Stimulated activated naive CD8-positive, alpha-beta T cell treated with anti-CD3 and anti-CD28 coated beads, Interleukin-15, amount 100 ng/mL, for 72 hours (primary cell): ENCODE data around the gene RPN2.

ENCODE experiments used
- ATAC-seq: fragments of 150-1000 bp; cut with Tn5 transposase; 2 replicates; pipeline ENCODE4 v1.10.0; 2021; ENCODE audit warnings: mild to moderate bottlenecking, moderate library complexity
- DNase-seq, 2 donors: peaks; one replicate each; pipeline ENCODE4 v3.0.0; 2021 to 2022
- H3K27ac Mint-ChIP-seq, 2 donors: one replicate each; pipeline ENCODE4 v1.8.0; 2022; ENCODE audit warnings: mild to moderate bottlenecking in 2 of 2, mixed read lengths in 2 of 2, moderate library complexity in 2 of 2
- H3K27me3 Mint-ChIP-seq: one replicate; pipeline ENCODE4 v1.8.0; 2022; ENCODE audit warnings: mixed read lengths
- H3K4me1 Mint-ChIP-seq: one replicate; pipeline ENCODE4 v1.8.0; 2022; ENCODE audit warnings: mild to moderate bottlenecking, mixed read lengths
- H3K4me3 Mint-ChIP-seq, 2 donors: one replicate each; pipeline ENCODE4 v1.8.0; 2022; ENCODE audit warnings: mild to moderate bottlenecking in 2 of 2, mixed read lengths in 2 of 2, moderate library complexity in 1 of 2
- H3K9me3 Mint-ChIP-seq, 2 donors: one replicate each; pipeline ENCODE4 v1.8.0; 2022; ENCODE audit warnings: mixed read lengths in 2 of 2

The RPN2 gene

GRCh38 chr20:37163832-37164554 lies 15.1 kb upstream of the RPN2 start:
- Mint-ChIP-seq H3K27me3 (no peaks in the 10 kb centered on the region), H3K4me1 (no peaks in the 10 kb centered on the region), H3K4me3 (no peak overlapping the region), H3K9me3 (no peaks in the 10 kb centered on the region), H3K27ac (no peak overlapping the region)
- DNase-seq (no peak), ATAC-seq (no peak)

GRCh38 chr20:37165031-37165430 lies 14.1 kb upstream of the RPN2 start:
- H3K27ac Mint-ChIP-seq: no peak overlapping the region
- H3K4me1 Mint-ChIP-seq: no peaks in the 10 kb centered on the region
- no peak overlapping the region for H3K4me3 Mint-ChIP-seq
- DNase-seq (no peak), ATAC-seq (no peak)
- H3K27me3 Mint-ChIP-seq: no peaks in the 10 kb centered on the region
- no peaks in the 10 kb centered on the region for H3K9me3 Mint-ChIP-seq

DNA sequence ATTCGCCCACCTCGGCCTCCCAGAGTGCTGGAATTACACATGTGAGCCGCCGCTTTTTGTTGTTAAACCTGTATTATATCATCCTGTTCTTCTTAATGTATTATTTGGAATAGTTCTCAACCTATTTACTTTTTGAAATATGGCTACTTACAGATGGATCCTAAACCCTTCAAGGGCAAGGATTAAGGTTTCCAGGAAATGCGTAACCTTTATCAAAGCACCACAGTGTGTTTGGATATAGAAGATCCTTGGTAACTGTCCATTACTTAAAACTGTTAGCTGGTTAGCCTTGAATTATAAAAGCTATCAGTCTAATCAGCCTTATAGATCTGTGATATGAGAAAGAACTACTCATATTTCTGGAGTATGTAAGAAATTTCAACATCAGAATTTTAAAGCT lies 12.3 kb upstream of the RPN2 start:
- H3K27me3 Mint-ChIP-seq: no peaks in the 10 kb centered on the region
- H3K4me3 Mint-ChIP-seq: no peak overlapping the region
- no peak overlapping the region for H3K27ac Mint-ChIP-seq
- H3K9me3 Mint-ChIP-seq: no peaks in the 10 kb centered on the region
- ATAC-seq (no peak), DNase-seq (no peak)
- H3K4me1 Mint-ChIP-seq: no peaks in the 10 kb centered on the region

GRCh38 chr20:37172836-37173235 lies 6.3 kb upstream of the RPN2 start:
- DNase-seq: no peak
- H3K4me3 Mint-ChIP-seq: no peak overlapping the region
- ATAC-seq: no peak
- no peaks in the 10 kb centered on the region for H3K9me3 Mint-ChIP-seq
- H3K4me1 Mint-ChIP-seq: no peaks in the 10 kb centered on the region
- no peaks in the 10 kb centered on the region for H3K27me3 Mint-ChIP-seq
- no peak overlapping the region for H3K27ac Mint-ChIP-seq

- no peak for DNase-seq
- H3K27ac Mint-ChIP-seq: peak overlapping the region; percentile 97 to 100
- no peak for ATAC-seq
Measured at GRCh38 chr20:37179683-37180524, 774 bp downstream of the RPN2 start.

GRCh38 chr20:37185686-37186085 lies 6.6 kb downstream of the RPN2 start:
- Mint-ChIP-seq H3K27ac (peak overlapping the region in 1 of 2 donors; percentile 64), H3K4me1 (peaks cover 81% of the 10 kb centered on the region)
- no peak for DNase-seq

More at GRCh38 chr20:37179683-37180524, 774 bp downstream of the RPN2 start:
- peak overlapping the region; percentile 97 to 98 for H3K4me3 Mint-ChIP-seq
- H3K9me3 Mint-ChIP-seq: no peaks in the 10 kb centered on the region
- no peaks in the 10 kb centered on the region for H3K27me3 Mint-ChIP-seq
- H3K4me1 Mint-ChIP-seq: peaks cover 48% of the 10 kb centered on the region

GRCh38 chr20:37188787-37189186 lies 9.7 kb downstream of the RPN2 start:
- H3K4me3 Mint-ChIP-seq: peak overlapping the region in 1 of 2 donors; percentile 17
- ATAC-seq: no peak
- H3K9me3 Mint-ChIP-seq: no peaks in the 10 kb centered on the region
- H3K4me1 Mint-ChIP-seq: peaks cover 76% of the 10 kb centered on the region
- DNase-seq: no peak
- H3K27me3 Mint-ChIP-seq: no peaks in the 10 kb centered on the region
- no peak overlapping the region for H3K27ac Mint-ChIP-seq

More at GRCh38 chr20:37185686-37186085, 6.6 kb downstream of the RPN2 start:
- no peaks in the 10 kb centered on the region for H3K27me3 Mint-ChIP-seq
- H3K9me3 Mint-ChIP-seq: no peaks in the 10 kb centered on the region
- H3K4me3 Mint-ChIP-seq: no peak overlapping the region
- ATAC-seq: no peak

GRCh38 chr20:37189416-37190016 lies 10.4 kb downstream of the RPN2 start:
- DNase-seq (no peak), ATAC-seq (peak; percentile 47)
- Mint-ChIP-seq H3K9me3 (no peaks in the 10 kb centered on the region), H3K4me3 (peak overlapping the region; percentile 51 to 63), H3K27me3 (no peaks in the 10 kb centered on the region), H3K27ac (peak overlapping the region; percentile 11 to 69), H3K4me1 (peaks cover 76% of the 10 kb centered on the region)

DNA sequence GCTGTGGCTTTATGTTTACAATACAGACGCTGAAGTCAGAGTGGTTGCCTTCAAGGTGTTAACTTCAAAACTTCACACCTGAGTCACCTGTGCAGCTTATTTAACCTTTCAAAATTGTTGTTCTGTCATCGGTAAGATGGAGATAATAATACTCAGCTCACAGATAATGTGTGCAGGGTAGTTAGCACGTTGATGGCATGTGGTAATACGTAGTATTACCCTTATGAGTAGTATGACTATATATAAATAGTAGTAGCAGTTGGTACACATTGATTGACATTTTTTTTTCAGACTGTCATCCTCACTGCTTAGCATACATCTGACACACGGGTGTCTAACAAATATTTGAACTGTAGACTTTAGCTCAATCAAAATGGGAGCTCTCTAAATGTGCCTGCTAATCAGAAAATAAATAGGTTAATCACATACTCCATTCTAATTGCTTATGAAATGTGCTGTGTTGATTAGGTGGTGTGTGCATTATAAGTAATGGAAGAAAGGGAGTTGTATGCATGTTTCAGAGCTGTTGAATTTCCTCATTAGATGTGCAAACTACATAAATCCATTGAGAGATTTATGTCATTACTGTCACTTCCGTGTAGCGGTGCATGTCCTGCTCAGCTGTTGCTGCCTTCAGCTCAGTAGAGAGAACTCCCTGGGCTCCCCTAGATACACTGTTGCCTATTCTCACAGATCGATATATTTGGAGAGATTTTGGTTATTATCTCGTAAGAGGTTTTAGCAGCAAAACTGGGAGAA lies 11.4 kb downstream of the RPN2 start:
- DNase-seq (no peak), ATAC-seq (no peak)
- H3K27ac Mint-ChIP-seq: no peak overlapping the region
- no peaks in the 10 kb centered on the region for H3K27me3 Mint-ChIP-seq
- H3K4me1 Mint-ChIP-seq: peaks cover 82% of the 10 kb centered on the region
- H3K4me3 Mint-ChIP-seq: no peak overlapping the region
- no peaks in the 10 kb centered on the region for H3K9me3 Mint-ChIP-seq

DNA sequence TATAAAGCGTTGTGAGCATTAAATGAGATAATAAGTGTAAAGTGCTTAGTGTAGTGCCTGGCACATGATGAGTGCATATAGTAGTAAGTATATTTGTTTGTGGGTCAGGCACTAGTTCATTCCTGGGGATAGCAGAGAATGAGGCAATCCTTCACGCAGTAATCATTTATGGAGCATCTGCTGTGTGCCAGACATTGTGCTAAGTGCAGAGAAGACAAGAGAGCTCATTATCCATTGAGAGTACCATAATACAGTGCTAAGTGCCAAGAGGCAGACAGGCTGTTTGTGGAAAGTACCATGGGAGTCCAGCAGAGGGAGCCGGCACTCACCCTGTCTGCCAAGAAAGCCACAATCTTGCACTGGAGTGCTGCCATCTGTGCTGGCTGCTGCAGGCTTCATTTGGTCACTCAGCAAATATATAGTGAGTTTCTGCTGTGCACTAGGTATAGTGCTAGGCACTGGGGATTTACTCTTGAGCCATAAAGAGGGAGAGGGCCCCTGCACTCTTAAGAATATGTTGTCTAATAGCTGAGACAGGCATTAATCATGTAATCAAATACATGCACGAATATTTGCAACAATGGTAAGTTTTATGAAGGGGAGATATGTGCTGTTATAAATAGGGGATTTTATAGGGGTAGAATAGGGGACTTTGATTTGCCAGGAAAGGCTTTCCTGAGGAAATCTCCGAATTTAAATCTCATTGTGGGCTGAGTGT lies 13.2 kb downstream of the RPN2 start:
- ATAC-seq: peak; percentile 85
- Mint-ChIP-seq H3K4me1 (peaks cover 88% of the 10 kb centered on the region), H3K4me3 (no peak overlapping the region), H3K9me3 (no peaks in the 10 kb centered on the region), H3K27ac (peak overlapping the region in 1 of 2 donors; percentile 22), H3K27me3 (no peaks in the 10 kb centered on the region)
- peak; percentile 59 to 64 for DNase-seq

- H3K9me3 Mint-ChIP-seq: no peaks in the 10 kb centered on the region
- no peak overlapping the region for H3K27ac Mint-ChIP-seq
- DNase-seq: no peak
- no peaks in the 10 kb centered on the region for H3K27me3 Mint-ChIP-seq
- no peak for ATAC-seq
- H3K4me1 Mint-ChIP-seq: peaks cover 84% of the 10 kb centered on the region
- no peak overlapping the region for H3K4me3 Mint-ChIP-seq
Measured at GRCh38 chr20:37193226-37193625, 14.1 kb downstream of the RPN2 start.

GRCh38 chr20:37193821-37194220 lies 14.7 kb downstream of the RPN2 start:
- H3K9me3 Mint-ChIP-seq: no peaks in the 10 kb centered on the region
- peak overlapping the region; percentile 13 to 21 for H3K4me3 Mint-ChIP-seq
- no peaks in the 10 kb centered on the region for H3K27me3 Mint-ChIP-seq
- peak overlapping the region in 1 of 2 donors; percentile 86 for H3K27ac Mint-ChIP-seq
- peaks cover 78% of the 10 kb centered on the region for H3K4me1 Mint-ChIP-seq
- DNase-seq (no peak), ATAC-seq (no peak)

GRCh38 chr20:37194621-37195417 lies 15.7 kb downstream of the RPN2 start:
- Mint-ChIP-seq H3K27ac (peak overlapping the region; percentile 1 to 5), H3K27me3 (no peaks in the 10 kb centered on the region), H3K4me1 (peaks cover 68% of the 10 kb centered on the region), H3K9me3 (no peaks in the 10 kb centered on the region), H3K4me3 (peak overlapping the region in 1 of 2 donors; percentile 57)
- peak; percentile 61 for ATAC-seq
- no peak for DNase-seq
